HG03280 (cell line): ENCODE results near the gene LCP1.
"Not testable (repeated sequence)": the region's sequence is repeated elsewhere in the genome, so short reads cannot be mapped to it uniquely, and the experiment has no call there.

Experiments
- ATAC-seq: cut with Tn5 transposase; IDR thresholded peaks from one replicate; pipeline ENCODE4 v1.9.1; 2021; ENCODE audit warnings: mild to moderate bottlenecking, moderate library complexity; ENCODE audit not compliant: unreplicated experiment

The LCP1 gene, protein sequence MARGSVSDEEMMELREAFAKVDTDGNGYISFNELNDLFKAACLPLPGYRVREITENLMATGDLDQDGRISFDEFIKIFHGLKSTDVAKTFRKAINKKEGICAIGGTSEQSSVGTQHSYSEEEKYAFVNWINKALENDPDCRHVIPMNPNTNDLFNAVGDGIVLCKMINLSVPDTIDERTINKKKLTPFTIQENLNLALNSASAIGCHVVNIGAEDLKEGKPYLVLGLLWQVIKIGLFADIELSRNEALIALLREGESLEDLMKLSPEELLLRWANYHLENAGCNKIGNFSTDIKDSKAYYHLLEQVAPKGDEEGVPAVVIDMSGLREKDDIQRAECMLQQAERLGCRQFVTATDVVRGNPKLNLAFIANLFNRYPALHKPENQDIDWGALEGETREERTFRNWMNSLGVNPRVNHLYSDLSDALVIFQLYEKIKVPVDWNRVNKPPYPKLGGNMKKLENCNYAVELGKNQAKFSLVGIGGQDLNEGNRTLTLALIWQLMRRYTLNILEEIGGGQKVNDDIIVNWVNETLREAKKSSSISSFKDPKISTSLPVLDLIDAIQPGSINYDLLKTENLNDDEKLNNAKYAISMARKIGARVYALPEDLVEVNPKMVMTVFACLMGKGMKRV

DNA sequence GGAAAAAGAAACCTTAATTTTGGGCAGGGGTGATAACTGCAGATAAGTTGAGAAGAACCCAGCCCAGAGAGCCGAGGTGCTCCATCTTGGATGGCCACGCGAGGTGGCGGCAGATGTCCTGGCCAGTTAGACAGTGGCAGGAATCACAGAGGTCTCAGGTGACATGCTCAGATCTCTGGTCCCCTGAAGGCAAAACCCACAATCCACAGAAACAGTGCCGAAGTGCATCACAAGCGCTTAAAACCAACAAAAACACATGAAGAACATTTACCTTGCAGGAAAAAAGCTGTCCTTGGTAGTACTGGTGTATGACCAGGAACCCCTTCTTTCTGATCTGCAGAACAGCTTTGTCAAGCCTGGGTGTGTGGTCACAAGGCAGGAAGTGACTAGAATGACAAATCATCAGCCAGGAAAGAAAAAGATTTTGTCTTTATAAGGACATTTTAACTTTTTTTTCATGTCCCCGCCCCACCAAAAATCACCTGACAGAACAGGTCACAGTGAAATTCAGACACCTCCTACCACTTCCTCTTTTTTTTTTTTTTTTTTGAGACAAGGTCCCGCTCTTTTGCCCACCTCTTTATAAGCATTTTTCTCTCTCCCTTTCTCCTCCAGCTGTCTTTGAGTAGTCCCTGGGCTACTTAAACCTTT lies at the start of gene LCP1:
Gene LCP1, minus strand, starts transcription at position 338 of the 651 bp plus-strand sequence. CDS start 22,515 bp downstream, outside the sequence.
- peak; percentile 71 for ATAC-seq

DNA sequence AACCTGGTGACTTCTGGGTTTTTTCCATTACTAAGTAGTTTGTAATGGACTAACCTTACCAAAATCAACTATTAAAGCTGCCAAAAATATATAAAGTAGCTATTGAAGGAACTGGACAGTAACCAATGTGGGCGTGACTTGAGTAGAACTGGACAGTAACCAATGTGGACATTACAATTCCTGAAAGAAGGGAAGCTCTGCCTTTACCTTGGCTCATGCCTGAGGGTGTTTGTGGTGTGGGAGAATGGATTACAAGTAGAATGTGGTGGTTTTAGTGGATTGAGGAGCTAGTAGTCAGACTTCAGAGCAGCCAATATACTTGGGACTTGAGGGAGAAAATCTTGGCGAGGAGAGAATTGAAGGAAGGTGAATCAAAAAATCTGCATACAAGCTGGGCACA lies 47.3 kb upstream of the LCP1 start:
- ATAC-seq = no peak

DNA sequence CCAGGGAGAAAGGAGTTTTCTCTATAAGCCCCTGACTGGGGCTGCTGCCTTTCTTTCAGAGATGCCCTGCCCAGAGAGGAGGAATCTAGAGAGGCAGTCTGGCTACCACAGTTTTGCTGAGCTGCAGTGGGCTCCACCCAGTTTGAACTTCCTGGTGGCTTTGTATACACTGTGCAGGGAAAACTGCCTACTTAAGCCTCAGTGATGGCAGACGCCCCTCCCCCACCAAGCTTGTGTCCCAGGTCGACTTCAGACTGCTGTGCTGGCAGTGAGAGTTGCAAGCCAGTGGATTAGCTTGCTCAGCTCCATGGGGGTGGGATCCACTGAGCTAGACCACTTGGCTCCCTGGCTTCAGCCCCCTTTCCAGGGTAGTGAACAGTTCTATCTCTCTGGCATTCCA lies 38.3 kb upstream of the LCP1 start:
- ATAC-seq = not testable (repeated sequence)

DNA sequence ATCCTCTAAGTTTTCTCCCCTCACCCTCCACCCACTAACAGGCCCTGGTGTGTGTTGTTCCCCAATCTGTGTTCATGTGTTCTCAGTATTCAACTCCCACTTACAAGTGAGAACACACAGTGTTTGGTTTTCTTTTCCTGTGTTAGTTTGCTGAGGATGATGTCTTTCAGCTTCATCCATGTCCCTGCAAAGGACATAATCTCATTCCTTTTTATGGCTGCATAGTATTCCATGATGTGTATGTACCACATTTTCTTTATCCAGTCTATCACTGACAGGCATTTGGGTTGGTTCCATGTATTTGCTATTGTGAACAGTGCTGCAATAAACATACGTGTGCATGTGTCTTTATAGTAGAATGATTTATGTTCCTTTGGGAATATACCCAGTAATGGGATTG lies 32.8 kb upstream of the LCP1 start:
- ATAC-seq = not testable (repeated sequence)

DNA sequence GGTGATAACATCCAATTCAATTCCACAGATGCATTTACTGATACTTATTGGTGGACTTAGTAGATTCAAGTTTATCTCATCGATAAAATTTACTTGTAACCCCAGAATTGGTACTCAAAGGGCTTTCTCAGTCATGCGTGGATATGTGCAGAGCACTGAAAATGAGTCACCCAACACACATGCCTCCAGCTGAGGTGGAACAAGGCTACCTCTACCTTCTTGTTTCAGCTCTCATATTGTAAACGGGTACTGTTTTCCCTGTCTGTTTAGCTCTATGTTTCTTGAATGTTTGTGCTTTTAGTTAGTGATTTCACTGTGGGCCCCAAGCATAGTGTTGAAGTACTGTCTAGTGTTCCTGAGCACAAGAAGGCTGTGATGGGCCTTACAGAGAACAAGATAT lies 31.3 kb upstream of the LCP1 start:
- no peak for ATAC-seq

DNA sequence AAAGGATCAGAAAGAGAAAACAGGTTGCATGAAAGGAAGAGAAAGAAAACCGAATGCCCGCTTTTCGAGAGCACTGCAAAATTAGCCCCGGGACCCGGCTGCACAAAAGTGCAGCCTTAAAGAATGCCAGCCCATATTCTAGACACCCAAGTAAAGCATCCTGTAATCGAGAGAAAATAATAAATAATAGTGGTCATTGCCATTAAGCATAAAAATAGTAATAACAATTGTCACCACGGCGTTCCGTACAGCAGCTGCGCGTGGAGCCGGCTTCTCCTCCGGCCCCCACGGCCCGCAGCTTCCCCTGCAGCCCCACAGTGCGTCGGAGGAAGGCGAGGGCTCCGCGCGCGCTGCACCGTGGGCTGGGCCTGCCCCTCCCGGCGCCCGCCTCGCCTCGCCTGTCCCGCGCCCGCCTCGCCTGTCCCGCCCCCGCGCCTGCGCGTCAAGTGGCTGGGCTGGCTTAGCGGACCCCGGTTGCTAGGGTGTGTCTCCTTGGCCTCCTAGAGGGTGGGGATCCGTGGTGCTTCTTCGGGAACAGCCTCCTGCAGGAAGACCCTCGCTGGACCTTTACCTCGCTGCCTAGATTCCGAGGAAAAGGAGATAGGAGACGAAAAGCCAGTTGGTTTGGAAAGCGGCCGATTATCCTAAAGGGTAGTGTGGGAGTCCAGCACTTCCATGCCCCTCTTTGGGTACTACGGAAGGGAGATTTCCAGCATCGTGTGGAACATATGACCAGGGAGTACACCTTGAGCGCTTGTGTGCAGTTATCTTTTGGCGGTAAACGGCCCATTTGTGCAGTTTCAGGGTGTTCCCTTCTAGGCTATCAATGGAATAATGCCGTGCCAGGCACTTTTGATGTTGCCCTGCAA lies 29.7 kb upstream of the LCP1 start, which contains the start of gene LRRC63:
Gene LRRC63, plus strand, starts transcription at position 446 of the 869 bp plus-strand sequence. CDS start 1,107 bp downstream, outside the sequence.
- ATAC-seq = peak; percentile 98

DNA sequence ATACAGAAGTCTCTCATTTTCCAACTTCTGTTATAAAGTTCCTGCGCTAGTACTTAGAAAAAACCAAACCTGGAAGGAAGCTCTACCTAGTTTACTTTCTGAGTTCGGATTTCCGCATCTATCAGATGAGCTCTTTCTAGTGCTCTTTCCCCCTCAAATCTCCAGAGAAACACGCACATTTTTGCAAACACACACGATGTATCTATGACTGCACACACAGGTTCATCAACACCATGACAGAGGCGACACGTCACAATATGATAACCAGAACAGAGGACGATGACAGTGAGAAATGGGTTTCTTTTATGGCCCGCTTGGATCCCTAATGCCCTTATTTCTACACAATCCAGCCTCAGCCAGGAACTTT lies 29.1 kb upstream of the LCP1 start:
- ATAC-seq = no peak

DNA sequence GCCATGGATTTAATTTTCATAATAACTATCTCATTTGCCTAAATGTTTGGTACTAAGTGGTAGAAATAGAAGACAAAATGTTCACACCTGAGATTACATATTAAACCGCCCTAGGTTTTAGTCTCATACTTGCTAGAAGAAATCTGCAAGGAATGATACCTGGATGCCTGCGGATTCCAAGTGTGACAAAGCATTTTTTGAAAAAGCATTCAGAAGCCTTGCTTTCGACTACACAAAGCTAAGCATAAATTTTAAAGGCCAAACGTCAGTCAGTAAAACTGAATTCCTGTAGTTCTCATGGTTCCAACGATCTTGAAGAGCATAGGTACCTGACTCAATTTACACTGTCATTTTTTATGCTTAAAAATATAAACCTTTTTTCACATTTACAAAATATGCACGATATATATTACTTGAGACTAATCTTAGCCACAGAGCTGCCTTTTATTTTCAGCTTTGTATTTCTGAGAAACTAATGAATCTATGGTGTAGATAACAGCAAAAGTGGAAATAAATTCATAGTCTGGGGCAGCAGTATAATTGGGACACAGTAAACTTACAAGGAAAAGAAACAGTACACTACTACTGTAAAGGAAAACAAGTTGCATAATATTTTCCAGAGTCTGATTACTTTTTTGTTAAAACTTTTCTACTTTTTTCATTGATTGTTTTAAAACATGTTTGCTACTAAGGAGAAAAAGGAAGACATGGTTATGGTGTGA lies 28.5 kb upstream of the LCP1 start:
- no peak for ATAC-seq

DNA sequence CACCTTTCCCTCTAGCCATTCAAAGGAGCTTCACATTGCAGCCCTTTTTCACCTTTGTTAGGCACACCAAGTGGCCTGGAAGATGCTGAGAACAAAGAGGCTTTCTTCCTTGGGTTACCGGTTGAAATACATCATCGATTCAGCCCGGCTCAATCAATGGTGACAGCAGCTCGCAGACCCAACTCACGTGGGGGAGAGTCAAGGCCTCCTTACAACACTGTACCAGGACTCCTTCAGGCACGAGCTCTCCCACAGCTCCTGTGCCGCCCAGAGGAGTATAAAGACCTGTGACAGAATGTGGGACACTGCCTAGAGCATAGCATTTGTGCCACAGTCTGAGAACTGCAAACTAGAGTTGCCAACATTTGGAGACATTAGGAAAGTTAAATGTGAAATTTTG lies 25.9 kb upstream of the LCP1 start:
- no peak for ATAC-seq

DNA sequence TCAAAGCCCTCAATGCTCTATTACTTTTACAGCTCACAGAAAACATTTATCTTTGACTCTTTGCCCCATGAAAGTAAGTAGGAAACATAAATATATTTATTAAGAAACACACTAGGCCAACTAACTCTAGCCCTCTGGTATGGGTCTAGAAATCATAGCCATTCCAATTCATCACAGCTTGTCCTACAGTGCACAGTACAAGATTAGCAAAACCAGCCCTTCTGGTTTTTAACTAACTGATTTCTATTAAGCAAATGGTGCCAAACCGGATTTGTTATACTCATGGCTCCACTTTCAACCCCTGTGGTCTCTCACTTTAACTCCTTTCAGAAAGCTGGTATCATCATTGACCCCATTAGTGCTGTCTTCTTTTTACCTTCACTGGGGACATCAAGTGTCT lies 24.2 kb upstream of the LCP1 start:
- no peak for ATAC-seq

DNA sequence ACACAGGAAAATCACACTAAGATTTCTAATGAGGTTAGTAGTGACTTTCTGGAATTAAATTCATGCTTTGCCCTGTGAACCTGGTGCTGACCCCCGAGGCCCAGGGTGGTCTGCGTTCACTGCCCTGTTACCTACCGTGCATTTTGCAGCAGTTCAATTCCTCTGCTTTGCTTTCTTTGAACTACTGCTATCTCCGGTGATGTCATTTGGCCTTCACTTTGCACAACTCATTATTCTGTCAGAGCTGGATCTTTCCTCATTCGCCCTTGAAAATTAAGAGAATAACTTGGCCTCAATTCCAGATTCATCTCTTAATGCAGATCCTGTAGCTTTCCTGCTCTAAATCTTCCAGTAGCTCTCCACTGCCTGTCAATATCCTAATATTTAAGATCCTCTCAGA lies 21.0 kb upstream of the LCP1 start:
- no peak for ATAC-seq

DNA sequence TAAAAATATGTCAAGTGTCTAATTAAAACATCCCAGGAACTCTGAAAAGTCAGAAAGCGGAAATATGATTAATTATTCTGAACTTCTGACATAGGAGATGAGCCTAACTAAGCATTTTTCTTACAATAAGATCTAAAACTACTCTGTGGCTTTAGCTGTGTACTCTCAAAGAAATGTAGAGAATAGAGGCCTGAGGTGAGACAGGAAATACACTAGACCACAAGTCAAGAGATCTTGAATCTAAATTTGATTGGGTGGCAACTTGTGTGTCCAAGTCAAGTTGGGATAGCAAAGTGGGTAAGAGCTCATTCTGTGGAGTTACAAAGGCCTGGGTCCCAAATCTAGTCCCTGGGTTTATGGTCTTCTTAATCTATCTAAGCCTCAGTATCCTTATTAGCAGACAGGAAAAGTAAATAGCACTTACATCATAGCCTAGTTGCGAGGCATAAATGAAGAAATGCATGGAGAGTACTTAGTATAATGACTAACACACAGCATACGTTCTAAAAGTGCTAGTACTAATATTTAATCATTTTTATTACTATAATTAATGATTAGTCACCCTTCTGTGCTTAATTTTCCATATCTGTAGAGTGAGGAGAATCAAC lies 20.3 kb upstream of the LCP1 start:
- ATAC-seq = no peak

DNA sequence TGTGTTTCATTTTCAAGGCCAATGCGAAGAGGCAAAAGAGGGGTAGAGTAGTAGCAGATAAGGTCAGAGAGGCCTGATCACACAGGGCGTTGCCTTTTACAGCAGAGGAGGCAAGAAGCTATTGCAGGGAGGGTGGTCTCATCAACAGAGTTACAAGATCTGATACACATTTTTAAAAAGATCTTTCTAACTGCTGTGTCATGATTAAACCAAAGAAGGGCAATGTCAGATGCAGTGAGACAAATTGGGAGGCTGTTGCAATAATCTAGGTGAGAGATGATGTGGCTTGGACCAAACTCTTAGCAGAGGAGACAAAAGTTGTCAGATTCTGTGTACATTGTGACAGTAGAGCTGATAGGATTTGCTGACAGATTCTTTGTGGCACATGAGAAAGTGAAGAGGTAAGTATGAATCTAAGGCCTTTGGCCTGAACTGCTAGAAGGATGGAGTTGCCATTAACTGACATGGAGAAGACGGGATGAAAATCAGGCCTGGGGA lies 16.8 kb upstream of the LCP1 start:
- ATAC-seq = no peak

DNA sequence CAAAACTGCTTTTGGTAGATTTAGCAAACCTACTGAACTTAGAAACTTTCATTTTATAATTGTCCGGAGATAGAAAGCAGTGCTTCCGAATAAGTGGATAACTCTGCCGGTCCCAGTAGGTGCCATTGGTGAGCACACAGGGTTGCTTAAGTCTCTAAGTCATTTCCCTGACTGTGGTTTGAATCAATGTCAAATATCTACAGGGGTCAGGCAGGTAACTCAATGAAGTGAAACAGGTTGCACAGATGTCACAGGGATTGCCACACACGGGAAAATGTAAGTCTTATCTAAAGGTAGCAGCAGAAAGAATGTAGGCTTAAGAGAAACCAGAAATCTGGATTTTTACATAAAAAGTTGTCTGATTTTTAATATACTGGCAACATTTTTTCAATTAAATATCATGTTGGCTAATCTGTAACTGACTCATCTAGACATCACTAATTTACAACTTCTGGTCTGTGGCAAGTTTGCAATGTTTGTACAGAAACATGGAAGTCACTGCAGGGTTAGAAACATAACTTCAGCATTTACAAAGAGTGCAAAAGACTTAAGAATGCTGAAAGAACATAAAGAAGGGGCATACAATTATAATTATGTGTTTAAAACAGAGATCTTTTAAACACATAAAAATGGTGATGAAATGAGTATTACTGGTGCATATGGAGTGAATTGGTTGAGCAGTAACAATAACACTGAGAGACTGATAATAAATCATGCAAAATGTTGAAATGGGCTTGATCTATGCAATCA lies 15.5 kb upstream of the LCP1 start:
- no peak for ATAC-seq

DNA sequence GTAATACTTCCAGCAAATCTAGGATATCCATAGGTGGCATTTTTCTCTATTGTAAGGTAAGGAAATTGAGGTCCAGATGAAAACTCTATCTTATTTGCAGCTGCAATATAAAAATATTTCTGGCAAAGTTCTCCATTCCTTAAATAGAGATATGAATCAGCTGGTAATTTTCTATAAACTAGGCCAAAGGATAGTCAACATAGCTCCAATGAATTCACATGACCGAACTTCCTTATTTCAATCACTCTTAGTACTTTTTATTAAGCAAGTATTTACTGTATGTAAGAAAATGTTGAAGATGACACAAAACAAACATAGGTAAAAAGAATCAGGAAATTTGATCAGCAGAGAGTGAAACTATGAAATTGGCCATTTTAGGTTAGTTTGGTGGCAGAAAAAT lies 13.0 kb upstream of the LCP1 start:
- no peak for ATAC-seq

DNA sequence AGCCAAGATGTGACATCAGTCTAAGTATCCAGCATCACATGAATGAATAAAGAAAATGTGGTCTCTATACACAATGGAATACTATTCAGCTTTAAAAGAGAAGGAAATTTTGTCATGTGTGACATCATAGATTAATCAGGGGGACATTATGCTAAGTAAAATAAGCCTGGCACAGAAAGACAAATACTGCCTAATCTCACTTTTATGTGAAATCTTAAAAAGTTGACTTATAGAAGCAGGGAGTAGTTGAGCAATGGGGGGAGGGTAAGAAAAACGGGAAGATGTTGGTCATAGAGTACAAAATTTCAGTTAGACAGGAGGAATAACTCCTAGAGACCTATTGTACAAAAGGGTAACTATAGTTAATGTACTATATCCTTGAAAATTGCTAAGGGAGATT lies 10.4 kb upstream of the LCP1 start:
- no peak for ATAC-seq

DNA sequence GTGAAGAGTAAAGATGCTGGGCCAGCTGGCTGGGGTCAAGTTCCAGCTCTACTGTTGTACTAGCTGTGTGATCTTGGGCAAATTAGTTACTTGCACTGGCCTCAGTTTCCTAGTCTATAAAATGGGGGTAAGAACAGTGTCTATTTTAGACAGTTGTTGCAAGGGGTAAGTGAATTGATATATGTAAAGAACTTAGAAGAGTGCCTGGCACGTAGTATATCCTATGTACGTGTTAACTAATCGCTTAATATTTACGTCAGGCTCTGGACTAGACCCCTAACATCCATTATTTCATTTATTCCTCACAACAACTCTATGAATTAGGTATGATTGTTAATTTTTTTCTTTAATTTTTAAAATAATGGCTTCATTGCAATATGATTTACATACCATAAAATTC lies 3.7 kb upstream of the LCP1 start:
- ATAC-seq = no peak

DNA sequence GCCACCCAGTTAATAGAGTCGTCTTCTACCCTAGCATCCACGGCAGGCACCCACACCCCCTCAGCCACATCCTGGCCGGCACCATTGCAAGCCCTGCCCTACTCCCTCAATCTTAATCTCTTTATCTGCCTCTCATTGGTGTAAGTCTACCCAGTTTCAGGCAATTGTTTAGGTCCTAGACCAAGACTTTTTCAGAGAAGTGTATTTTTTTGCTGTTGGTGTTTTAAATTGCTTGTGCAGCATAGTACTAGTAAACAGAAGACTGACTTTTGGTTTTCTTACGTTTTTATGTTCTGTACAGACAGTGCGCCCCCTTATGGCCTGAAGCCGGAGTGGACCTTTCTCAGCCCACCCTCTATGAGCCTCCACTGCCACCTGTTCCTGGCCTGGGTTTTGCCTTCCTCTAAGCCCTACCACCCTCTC lies 2.3 kb upstream of the LCP1 start:
- peak; percentile 51 for ATAC-seq
